Activated CD4-positive, alpha-beta T cell treated with anti-CD3 and anti-CD28 coated beads, Interleukin-2, amount 10 ng/mL, durations not matched to agents 7 days and 5 days (primary cell): Measurements from ENCODE around the gene CTNNBIP1. TPM values are rescaled to one million over a fixed set of nuclear protein-coding genes. Genes with fewer than 3 reads are reported as not detected.

Source experiments
- CTCF ChIA-PET: fragments of 350-600 bp; sonication (Branson Sonifier 250); formaldehyde crosslinking; loops from one replicate; lab custom pipeline; 2021; ENCODE audit warnings: antibody characterized with exemption; lab: Charles Lee
- POLR2A ChIA-PET: fragments of 350-600 bp; sonication (Branson Sonifier 250); formaldehyde crosslinking; loops from one replicate; lab custom pipeline; 2021; ENCODE audit warnings: antibody characterized with exemption; lab: Charles Lee
- DNase-seq: peaks from one replicate; pipeline ENCODE4 v3.0.0-alpha.2; 2020
- H3K27ac Mint-ChIP-seq: one replicate; pipeline ENCODE4 v1.8.0; 2021; ENCODE audit warnings: mild to moderate bottlenecking, moderate library complexity, mixed read lengths
- H3K27me3 Mint-ChIP-seq: one replicate; pipeline ENCODE4 v1.8.0; 2021; ENCODE audit warnings: mixed read lengths
- H3K36me3 Mint-ChIP-seq: one replicate; pipeline ENCODE4 v1.8.0; 2021; ENCODE audit warnings: low read depth, mixed read lengths
- H3K4me1 Mint-ChIP-seq: one replicate; pipeline ENCODE4 v1.8.0; 2021; ENCODE audit warnings: mixed read lengths
- H3K4me3 Mint-ChIP-seq: one replicate; pipeline ENCODE4 v1.8.0; 2021; ENCODE audit warnings: mild to moderate bottlenecking, moderate library complexity, mixed read lengths
- H3K9me3 Mint-ChIP-seq: one replicate; pipeline ENCODE4 v1.8.0; 2021; ENCODE audit warnings: mixed read lengths
- total RNA-seq, 2 experiments: library from RNA; stranded (reverse); gene quantifications; one replicate each; pipeline ENCODE4 v1.2.3, GENCODE V29; 2021

Gene CTNNBIP1
- total RNA-seq, 2 experiments from 2014 or later: 12.2 to 13.9 TPM

DNA sequence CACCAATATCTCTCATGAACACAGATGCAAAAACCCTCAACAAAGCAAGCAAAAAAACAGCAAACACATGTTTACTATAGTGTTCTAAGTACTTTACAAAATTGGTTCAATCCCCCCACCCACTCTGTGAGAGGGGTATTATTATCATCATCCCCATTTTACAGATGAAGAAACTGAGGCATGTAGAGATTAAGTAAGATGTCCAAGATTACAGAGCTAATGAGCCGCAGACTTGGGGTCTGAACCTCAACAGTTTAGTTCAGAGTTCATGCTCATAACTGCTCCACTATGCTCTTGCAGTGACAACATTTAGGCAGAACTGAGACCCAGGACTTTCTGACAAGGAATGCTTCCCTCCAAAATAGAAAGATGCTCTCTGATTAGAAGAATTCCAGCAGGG is 108.2 kb downstream of the CTNNBIP1 start:
- peaks cover 37% of the 10 kb centered on the region for H3K36me3 Mint-ChIP-seq
- H3K4me1 Mint-ChIP-seq: peaks cover 66% of the 10 kb centered on the region

More for the DNA sequence above, 108.2 kb downstream of the CTNNBIP1 start:
- H3K9me3 Mint-ChIP-seq: no peaks in the 10 kb centered on the region
- ChIA-PET CTCF (interaction anchor here (0.7 to 1.4 kb wide), 3 partner anchors 17 to 1790 kb away, joined by 3 to 5 read pairs (median 4); no protein-coding TSS in a partner anchor), POLR2A (no interaction called here)
- H3K27me3 Mint-ChIP-seq: no peaks in the 10 kb centered on the region
- no peak overlapping the region for H3K4me3 Mint-ChIP-seq
- no peak for DNase-seq
- peak overlapping the region; percentile 26 for H3K27ac Mint-ChIP-seq

Other genes with a start within 250 kb of the CTNNBIP1 start
- 100 to 1,000 TPM; 121 to 134 TPM for gene CLSTN1, start 86.3 kb downstream of the CTNNBIP1 start, total RNA-seq
- 10 to 100 TPM; 25.7 to 28.0 TPM for gene LZIC, start 33.1 kb upstream of the CTNNBIP1 start, total RNA-seq
- 1 to 10 TPM; 6.3 to 7.9 TPM for gene NMNAT1, start 33.2 kb upstream of the CTNNBIP1 start, total RNA-seq
- gene RBP7, start 87.0 kb upstream of the CTNNBIP1 start, total RNA-seq: not detected
- gene UBE4B, start 122.7 kb upstream of the CTNNBIP1 start, total RNA-seq: 10 to 100 TPM; 30.9 to 38.4 TPM